ENCODE results near the gene CABP2. TPM values are rescaled to one million over a fixed set of nuclear protein-coding genes. Genes with fewer than 3 reads are reported as not detected.
"Not testable (repeated sequence)": the region's sequence is repeated elsewhere in the genome, so short reads cannot be mapped to it uniquely, and the experiment has no call there.

Gene CABP2
- total RNA-seq, 1 experiment from 2014 or later, result not detected

GRCh38 chr11:67476692-67477091 lies 46.6 kb downstream of the CABP2 start:
- WGBS (ENCODE audit: extremely low coverage, insufficient read length, low lambda C conversion rate), result no CpG with 5 or more reads among the region's 10 CpGs

More at GRCh38 chr11:67476692-67477091, 46.6 kb downstream of the CABP2 start:
- not testable (repeated sequence) for H4K8ac ChIP-seq (replicated peaks; ENCODE audit: insufficient read length, low read depth, low read length); H3K9ac ChIP-seq (ENCODE audit: extremely low read depth, insufficient read length, low read length); H2BK20ac ChIP-seq (ENCODE audit: low read depth, low read length, poor library complexity, severe bottlenecking); H3K9me3 Mint-ChIP-seq; H3K4me3 Mint-ChIP-seq; H3K23ac ChIP-seq (ENCODE audit: insufficient read length, low read depth, low read length); H3K27me3 ChIP-seq (ENCODE audit: insufficient read depth, low read length); H2BK12ac ChIP-seq (ENCODE audit: insufficient read length, low read depth, low read length); H3K4me1 Mint-ChIP-seq; H4K20me1 ChIP-seq (ENCODE audit: control insufficient read depth, insufficient read depth, insufficient read length); H3K4me1 ChIP-seq (ENCODE audit: insufficient read depth, low read length); H3K18ac ChIP-seq (ENCODE audit: insufficient read length, low read depth, low read length); H4K91ac ChIP-seq (ENCODE audit: insufficient read length, low read depth, low read length); H2AFZ ChIP-seq (ENCODE audit: low read length); H3T11ph ChIP-seq (ENCODE audit: low read length); H3K4me2 ChIP-seq (ENCODE audit: insufficient read depth, insufficient read length, low read length); H3K23me2 ChIP-seq (ENCODE audit: insufficient read length, low read depth, low read length, poor library complexity, severe bottlenecking); H3K79me2 ChIP-seq (ENCODE audit: insufficient read depth, low read length); H3K4ac ChIP-seq (ENCODE audit: low read depth, low read length); H3K36me3 Mint-ChIP-seq (ENCODE audit: insufficient read depth in 1 of 3, low read depth in 3 of 3); H2BK120ac ChIP-seq (ENCODE audit: low read depth, low read length, poor library complexity, severe bottlenecking); H3K27ac ChIP-seq (ENCODE audit: insufficient read length, low read depth, low read length); H3K14ac ChIP-seq (ENCODE audit: insufficient read depth, low read length); DNase-seq; H2BK15ac ChIP-seq (ENCODE audit: low read depth, low read length); H2AK5ac ChIP-seq (ENCODE audit: insufficient read length, low read length); H3K79me1 ChIP-seq (ENCODE audit: insufficient read depth, low read depth, low read length, poor library complexity, severe bottlenecking); H3K27ac Mint-ChIP-seq; H3K9me3 ChIP-seq (ENCODE audit: control insufficient read depth, low read depth, low read length); H3K56ac ChIP-seq (ENCODE audit: insufficient read length, low read depth, low read length); H4K5ac ChIP-seq (ENCODE audit: insufficient read length, low read depth, low read length); H2BK5ac ChIP-seq (ENCODE audit: insufficient read length, low read length)
- peaks cover 20% of the 10 kb centered on the region for H3K27me3 Mint-ChIP-seq (ENCODE audit: low read depth)
